ENCODE results near the gene ITPA.
"Not testable (repeated sequence)": the region's sequence is repeated elsewhere in the genome, so short reads cannot be mapped to it uniquely, and the experiment has no call there.

The ITPA gene

DNA sequence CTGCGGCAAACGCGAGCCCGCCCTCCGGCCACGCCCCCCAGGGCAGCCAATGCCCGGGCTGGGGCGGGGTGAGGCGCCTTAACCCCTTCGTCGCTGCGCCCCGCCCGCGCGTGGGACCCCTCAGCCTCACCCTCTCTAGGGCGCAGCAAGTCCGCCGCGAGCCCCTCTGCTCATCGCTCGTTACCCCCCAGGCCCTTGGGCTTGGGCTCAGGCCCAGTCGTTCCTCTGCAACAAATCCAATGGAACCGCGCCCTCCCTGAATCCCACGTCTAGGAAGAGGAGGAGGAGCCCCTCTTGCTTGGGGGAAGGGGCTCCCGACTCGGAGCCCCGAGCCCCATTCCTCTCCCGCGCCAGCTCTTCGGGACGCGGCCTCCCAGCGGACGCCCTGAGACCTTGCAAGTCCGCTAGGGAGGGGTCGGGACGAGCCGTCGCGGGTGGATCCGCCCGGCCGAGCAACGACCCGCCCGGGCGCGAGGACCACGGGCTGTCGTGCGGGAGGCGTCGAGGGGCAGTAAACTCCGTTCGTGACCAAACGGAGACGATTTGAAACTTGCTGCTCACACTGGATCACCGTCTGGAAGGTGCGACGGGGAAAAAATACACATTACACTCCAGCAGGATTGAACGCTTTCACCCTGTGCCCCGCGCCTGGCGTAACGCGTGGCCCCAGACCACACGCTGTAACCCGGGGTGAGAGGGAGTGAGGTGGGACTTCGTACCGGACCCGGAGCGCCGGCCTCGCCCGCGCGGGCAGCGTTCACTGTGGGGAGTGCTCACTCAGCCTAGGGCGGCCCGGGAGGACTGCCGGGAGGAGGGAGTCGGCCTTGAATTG lies 35.5 kb upstream of the ITPA start:
- peak; percentile 91 to 92 for DNase-seq

- DNase-seq = peak in 1 of 2 donors; percentile 20
These were observed 34.6 kb upstream of the ITPA start for GRCh38 chr20:3174442-3175261.

DNA sequence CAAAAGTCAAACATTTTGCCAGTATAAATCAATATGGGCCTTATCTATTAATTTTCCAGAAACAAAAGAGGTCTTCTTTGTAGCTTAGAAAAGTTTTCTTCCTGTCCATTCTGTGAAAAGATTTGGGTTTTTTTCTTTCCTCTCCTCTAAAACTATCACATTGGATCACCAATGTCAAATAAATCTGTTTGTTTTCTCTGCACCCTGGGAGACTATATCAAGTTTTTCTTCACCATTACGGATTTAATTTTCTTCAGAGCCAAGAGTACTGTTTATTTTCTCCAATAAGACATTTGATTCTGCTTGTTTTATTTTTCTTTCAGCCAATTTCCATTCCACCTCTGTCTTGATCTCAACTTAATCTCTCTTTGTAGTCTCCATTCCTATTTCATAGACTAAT lies 34.0 kb upstream of the ITPA start:
- no peak for DNase-seq

DNA sequence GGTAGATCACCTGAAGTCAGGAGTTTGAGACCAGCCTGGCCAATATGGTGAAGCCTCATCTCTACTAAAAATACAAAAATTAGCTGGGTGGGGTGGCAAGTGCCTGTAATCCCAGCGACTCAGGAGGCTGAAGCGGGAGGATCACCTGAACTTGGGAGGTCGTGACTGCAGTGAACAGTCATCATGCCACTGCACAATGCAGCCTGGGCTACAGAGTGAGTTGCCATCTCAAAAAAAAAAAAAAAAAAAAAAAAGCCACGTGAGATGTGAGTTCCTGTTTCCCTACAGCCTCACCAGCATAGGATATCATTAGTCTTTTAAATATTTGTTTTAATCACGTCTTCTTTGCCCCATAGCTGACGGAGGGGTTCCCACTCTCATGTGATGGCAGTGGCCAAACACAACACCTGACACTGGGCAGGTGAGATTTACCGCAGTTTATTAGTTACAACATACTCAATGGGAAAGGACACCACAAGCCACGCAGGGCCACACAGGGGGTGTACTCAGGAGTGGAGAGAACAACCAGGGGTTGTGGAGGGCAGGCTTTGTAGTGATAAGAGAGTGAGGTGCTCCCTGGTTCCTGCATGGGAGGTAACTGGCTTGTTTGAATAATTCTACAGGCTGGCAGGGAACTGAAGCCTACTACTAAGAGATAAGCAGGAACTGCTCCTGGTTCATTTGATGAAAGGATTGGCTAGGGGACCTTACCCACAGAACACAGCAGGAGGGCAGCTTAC lies 31.4 kb upstream of the ITPA start:
- no peak for DNase-seq

GRCh38 chr20:3180319-3180718 lies 29.0 kb upstream of the ITPA start:
- no peak for DNase-seq

GRCh38 chr20:3181270-3181669 lies 28.0 kb upstream of the ITPA start:
- DNase-seq = no peak

DNA sequence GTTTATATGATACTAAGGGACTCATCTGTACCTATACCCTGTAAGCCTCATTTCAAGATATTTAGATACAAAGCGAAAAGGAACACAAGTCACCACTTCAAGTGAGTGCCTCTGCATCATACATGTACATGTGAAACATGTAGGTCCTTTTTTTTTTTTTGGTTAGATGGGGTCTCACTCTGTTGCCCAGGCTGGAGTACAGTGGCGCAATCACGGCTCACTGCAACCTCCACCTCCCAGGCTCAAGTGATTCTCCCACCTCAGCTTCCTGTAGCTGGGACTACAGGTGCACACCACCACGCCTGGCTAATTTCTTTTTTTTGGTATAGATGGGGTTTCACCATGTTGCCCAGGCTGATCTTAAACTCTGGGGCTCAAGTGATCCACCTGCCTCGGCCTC lies 26.9 kb upstream of the ITPA start:
- DNase-seq = not testable (repeated sequence)

GRCh38 chr20:3183896-3184612 lies 25.2 kb upstream of the ITPA start:
- no peak for DNase-seq

DNA sequence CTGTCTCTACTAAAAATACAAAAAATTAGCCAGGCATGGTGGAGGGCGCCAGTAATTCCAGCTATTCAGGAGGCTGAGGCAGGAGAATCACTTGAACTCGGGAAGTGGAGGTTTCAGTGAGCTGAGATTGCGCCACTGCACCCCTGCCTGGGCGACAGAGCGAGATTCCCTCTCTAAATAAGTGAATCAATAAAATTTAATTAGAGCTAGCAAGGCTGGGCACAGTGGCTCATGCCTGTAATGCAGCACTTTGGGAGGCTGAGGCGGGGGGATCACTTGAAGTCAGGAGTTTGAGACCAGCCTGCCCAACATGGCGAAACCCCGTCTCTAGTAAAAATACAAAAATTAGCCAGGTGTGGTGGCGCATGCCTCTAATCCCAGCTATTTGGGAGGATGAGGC lies 21.4 kb upstream of the ITPA start:
- not testable (repeated sequence) for DNase-seq

- no peak for DNase-seq
These were observed 20.4 kb upstream of the ITPA start for GRCh38 chr20:3188823-3189413.

DNA sequence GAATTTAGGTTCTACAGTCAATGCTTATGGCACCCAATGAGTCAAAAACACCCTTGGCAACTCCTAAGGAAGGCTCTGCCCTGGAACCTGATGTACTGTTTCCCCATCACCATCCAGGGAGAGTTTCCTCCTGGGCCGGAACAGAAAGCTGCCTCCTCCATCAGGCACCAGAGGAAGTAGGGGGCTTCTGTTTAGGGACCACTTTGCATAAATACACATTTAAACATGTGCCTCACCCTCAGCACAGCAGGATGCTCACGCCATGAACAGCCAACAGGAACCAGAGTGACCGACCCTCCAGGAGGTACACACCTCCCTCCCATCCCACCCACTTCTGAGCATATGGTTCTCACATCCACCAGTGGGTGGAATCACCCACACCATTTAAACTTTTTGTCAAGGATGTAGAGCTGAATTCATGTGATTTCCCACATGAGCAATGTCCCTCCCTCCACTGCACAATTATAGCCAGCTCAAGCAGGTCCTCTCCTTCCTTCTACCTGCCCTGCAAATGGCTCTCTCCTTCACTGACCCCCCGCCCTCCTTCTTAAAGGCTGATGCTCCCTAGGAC lies 19.7 kb upstream of the ITPA start:
- no peak for DNase-seq

DNA sequence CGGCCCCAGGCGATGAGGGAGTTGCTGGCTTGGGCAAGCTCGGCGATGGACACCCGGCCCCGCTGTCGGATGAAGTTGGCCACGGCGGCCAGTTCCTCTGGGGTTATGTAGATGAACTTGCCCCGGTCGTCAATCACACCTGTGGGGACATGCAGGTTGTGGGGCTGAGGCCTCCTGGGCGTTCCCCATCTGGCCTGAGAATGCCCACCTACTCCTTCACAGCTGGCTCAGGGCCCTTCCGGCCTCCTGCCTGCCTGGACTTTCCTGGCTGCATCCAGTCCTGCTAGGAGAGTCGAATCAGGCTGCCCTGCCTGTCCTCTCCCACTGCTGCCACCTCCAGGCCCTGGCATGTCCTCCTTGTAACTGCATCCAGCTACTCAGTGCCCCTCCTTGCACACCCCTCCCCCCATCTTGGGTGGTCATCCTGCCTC lies 18.6 kb upstream of the ITPA start:
- DNase-seq = no peak

GRCh38 chr20:3192226-3193015 lies 16.9 kb upstream of the ITPA start:
- DNase-seq = no peak

- no peak for DNase-seq
These were observed 15.3 kb upstream of the ITPA start for GRCh38 chr20:3193806-3194616.

DNA sequence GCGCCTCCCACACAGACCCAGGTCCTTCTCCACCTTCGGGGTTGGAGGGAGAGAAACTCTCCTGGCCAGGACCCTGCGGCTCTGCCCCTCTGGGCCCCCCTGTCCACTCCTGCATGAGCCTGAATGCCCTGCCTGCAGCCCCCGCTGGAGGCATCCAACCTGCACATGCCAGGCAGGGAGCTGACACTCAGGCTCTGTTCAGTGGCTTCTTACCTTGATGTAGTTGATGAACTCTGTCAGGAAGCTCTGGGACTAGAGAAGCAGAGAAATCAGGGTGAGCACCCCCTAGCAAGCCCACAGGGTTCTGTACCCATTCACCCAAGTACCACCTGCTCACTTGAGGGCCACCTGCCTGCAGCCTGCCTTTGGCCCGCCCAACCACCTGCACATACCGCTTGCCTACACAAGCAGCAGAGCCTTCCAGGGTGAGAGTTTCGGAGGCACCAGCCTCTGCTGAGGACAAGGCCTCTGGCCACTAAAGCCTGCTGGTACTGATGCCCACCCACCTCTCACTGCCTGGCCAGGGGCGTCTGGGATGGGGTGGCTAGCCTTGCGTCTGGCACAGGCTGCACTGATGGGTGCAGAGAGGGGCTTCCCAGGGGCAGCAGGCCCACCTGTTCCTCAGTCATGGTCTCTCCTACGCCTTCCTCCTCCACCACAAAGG lies 14.5 kb upstream of the ITPA start:
- no peak for DNase-seq

DNA sequence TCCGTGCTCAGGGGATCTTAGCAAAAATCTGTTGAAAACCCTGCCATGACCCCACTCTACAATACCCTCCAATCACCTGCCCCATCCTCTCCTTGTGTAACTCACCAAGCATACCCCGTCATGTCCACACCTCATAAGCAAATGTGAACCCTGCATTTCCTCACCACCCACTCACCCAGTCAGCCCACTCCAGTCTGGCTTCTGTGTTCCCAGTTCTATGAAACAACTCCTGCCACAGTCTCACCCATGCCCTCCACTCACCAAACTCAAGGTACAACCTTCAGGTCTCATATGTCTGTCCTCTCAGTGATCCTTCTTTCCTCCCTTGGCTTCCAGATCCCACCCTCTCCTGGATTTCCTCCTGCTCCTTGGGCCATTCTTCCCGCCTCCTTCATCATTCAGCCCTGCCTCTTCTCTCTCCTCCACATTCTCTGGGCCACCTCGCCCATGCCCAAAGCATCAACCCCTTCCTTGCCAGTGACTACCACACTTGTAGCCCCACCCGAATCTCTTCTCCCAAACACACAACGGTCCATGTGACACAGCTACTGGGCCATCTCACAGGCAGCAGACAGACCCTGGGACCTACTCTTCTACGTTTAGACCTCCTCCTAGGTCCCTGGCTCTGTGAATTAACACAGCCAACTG lies 13.6 kb upstream of the ITPA start:
- DNase-seq = no peak

DNA sequence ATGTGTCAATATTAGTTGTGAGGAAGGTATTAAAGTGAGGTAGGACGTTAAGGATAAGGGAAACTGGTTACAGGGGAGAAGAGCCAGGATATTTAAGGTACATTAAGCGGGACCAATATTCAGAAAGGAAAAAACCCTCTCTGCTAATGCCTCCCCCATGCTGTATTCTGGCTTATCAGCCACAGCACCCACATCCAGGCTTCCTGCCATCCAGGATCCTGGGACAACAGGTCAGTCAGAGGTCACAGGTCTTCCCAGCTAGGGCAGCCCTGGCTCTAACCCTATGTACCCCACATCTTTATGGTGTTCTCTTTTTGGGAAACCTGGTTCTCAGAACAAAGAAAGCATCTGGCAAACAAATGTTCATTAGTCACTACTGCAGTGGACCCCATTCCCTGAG lies 10.1 kb upstream of the ITPA start:
- DNase-seq = no peak

- no peak for DNase-seq
These were observed 9.1 kb upstream of the ITPA start for GRCh38 chr20:3199976-3200755.

All from CD4-positive, alpha-beta T cell treated with Interleukin-1 beta for 1 hour (primary cell).